K562 (cell line): ENCODE results near the gene GABRB3. TPM values are rescaled to one million over a fixed set of nuclear protein-coding genes. Genes with fewer than 3 reads are reported as not detected.

Source experiments
- ATAC-seq: fragments of 200-7000 bp; cut with Tn5 transposase; 3 replicates; pipeline ENCODE4 v1.9.1; 2020; ENCODE audit warnings: moderate library complexity
- BruUV-seq: library from RNA; stranded (reverse); fragments of 400-500 nt; replicated peaks from 2 replicates; lab custom pipeline; 2021; lab: Mats Ljungman, UMichigan
- CTCF ChIA-PET: fragments of 300-600 bp; formaldehyde crosslinking; extraction: SDS; loops from one replicate; lab custom pipeline; 2021; ENCODE audit warnings: low intra/inter-chr PET ratio; lab: Yijun Ruan, JAX
- POLR2A ChIA-PET: fragments of 300-600, 350-650 bp; sonication (Branson Sonifier 250); formaldehyde crosslinking; extraction: SDS; loops from one replicate; lab custom pipeline; 2021; ENCODE audit warnings: antibody characterized with exemption, inconsistent platforms; lab: Yijun Ruan, JAX
- DNase-seq, 4 experiments: peaks; one replicate each; pipeline versions ENCODE4 v3.0.0 to v3.0.0-alpha.2; 2011 to 2018; ENCODE audit warnings: low spot score in 3 of 4, mixed read lengths in 3 of 4; ENCODE audit errors: extremely low read depth in 1 of 4
- FAIRE-seq: peaks from 2 replicates; lab custom pipeline; 2011; peaks lifted over from hg19 to GRCh38; lab: Jason Lieb, UNC
- H2AFZ ChIP-seq: 2 replicates; pipeline ENCODE4 v1.6.0; 2011; ENCODE audit warnings: low read depth, low read length, control low read depth, inconsistent platforms
- H3K27ac ChIP-seq: fragments of 200-600 bp; 3 replicates; pipeline ENCODE4 v1.8.0; 2011; ENCODE audit warnings: low read depth, mild to moderate bottlenecking, control low read depth, inconsistent platforms, low read length, moderate library complexity, mixed read lengths; ENCODE audit errors: extremely low read depth
- H3K27me3 ChIP-seq, 2 experiments: fragments of 300-600 bp in 1 of 2; 2 replicates in 1 of 2; 3 replicates in 1 of 2; pipeline versions ENCODE4 v1.6.0 to v1.8.0; 2011; ENCODE audit warnings: inconsistent platforms in 2 of 2, low read length in 2 of 2, mild to moderate bottlenecking in 1 of 2, mixed read lengths in 1 of 2, moderate library complexity in 1 of 2; ENCODE audit not compliant: control insufficient read depth in 2 of 2, insufficient read depth in 2 of 2
- H3K36me3 ChIP-seq: fragments of 300-600 bp; 3 replicates; pipeline ENCODE4 v1.8.0; 2011; ENCODE audit warnings: mild to moderate bottlenecking, low read length, inconsistent platforms; ENCODE audit not compliant: control insufficient read depth, insufficient read depth
- H3K4me1 ChIP-seq, 2 experiments: fragments of 200-600 bp in 1 of 2; replicated peaks in 1 of 2; 2 replicates in 1 of 2; 3 replicates in 1 of 2; pipeline versions ENCODE4 v1.5.1 to v1.8.0; 2011; ENCODE audit warnings: inconsistent platforms in 2 of 2, low read length in 2 of 2, mild to moderate bottlenecking in 1 of 2, mixed read lengths in 1 of 2, moderate library complexity in 1 of 2; ENCODE audit not compliant: control insufficient read depth in 2 of 2, insufficient read depth in 2 of 2
- H3K4me2 ChIP-seq: 2 replicates; pipeline ENCODE4 v1.6.1; 2011; ENCODE audit warnings: low read length, control low read depth, inconsistent platforms, mixed read lengths; ENCODE audit not compliant: insufficient read depth
- H3K4me3 ChIP-seq: fragments of 200-600 bp; sonication (generic), shearing (Covaris generic); 2 replicates; pipeline ENCODE4 v1.5.1; 2016; ENCODE audit warnings: control low read depth, inconsistent platforms
- H3K79me2 ChIP-seq: fragments of 200-600 bp; 3 replicates; pipeline ENCODE4 v1.8.0; 2011; ENCODE audit warnings: low read length, inconsistent platforms; ENCODE audit not compliant: control insufficient read depth, insufficient read depth
- H3K9ac ChIP-seq, 2 experiments: 2 replicates each; pipeline versions ENCODE4 v1.6.0 to v1.6.1; 2011; ENCODE audit warnings: low read depth in 2 of 2, low read length in 2 of 2, control low read depth in 1 of 2, inconsistent platforms in 1 of 2, mild to moderate bottlenecking in 1 of 2, mixed read lengths in 1 of 2; ENCODE audit not compliant: insufficient read depth in 1 of 2
- H3K9me1 ChIP-seq: one replicate; pipeline ENCODE4 v1.6.0; 2011; ENCODE audit warnings: inconsistent platforms, mild to moderate bottlenecking, low read length, moderate library complexity; ENCODE audit not compliant: control insufficient read depth, insufficient read depth
- H3K9me3 ChIP-seq: replicated peaks from 2 replicates; pipeline ENCODE4 v1.5.1; 2011; ENCODE audit warnings: low read depth, low read length, inconsistent platforms; ENCODE audit not compliant: control insufficient read depth, insufficient read depth
- H4K20me1 ChIP-seq: replicated peaks from 2 replicates; pipeline ENCODE4 v1.6.1; 2011; ENCODE audit warnings: low read length, inconsistent platforms, mixed read lengths; ENCODE audit not compliant: control insufficient read depth, insufficient read depth
- HMG20A ChIP-seq: fragments of 450-650 bp; formaldehyde crosslinking; conservative IDR thresholded peaks from 2 replicates; pipeline ENCODE4 v1.4.0; 2020; ENCODE audit warnings: mild to moderate bottlenecking, mixed read lengths
- PCBP2 ChIP-seq: fragments of 200-400 bp; formaldehyde crosslinking; IDR thresholded peaks from 2 replicates; pipeline ENCODE4 v1.6.1; 2018; ENCODE audit warnings: low read length, low read depth, mild to moderate bottlenecking, moderate library complexity; ENCODE audit not compliant: poor library complexity, severe bottlenecking
- SIN3A ChIP-seq, 2 experiments: fragments of 150-350 bp in 1 of 2; IDR thresholded peaks; 2 replicates each; pipeline ENCODE4 v1.6.1; 2011 to 2016; ENCODE audit warnings: borderline replicate concordance in 2 of 2, low read depth in 2 of 2, low read length in 2 of 2, mild to moderate bottlenecking in 2 of 2, moderate library complexity in 2 of 2; ENCODE audit not compliant: control insufficient read depth in 1 of 2
- WGBS: fragments of 100-300 bp; shearing (Covaris generic); methylation state at CpG from one replicate; pipeline ENCODE4 v1.1.6; 2016; ENCODE audit warnings: low coverage, mixed read lengths; ENCODE audit not compliant: insufficient coverage; ENCODE audit errors: missing lambda C conversion rate; 5-methylcytosine and 5-hydroxymethylcytosine counted together
- in situ Hi-C: fragments of 300-500 bp; cut with MboI; formaldehyde crosslinking; loops from 4 replicates; pipeline ENCODE4 v1.15.0; 2018; ENCODE audit warnings: inconsistent platforms, mixed read lengths
- intact Hi-C: fragments of 100-400 bp; cut with micrococcal nuclease; formaldehyde crosslinking; loops from 2 replicates; pipeline ENCODE4 v1.14.2; 2022
- polyA plus RNA-seq, 8 experiments: library from polyadenylated mRNA; depleted of rRNA in 4 of 8; stranded (reverse) in 5 of 8; unstranded in 3 of 8; fragments of >200 nt; fragmentation: Nextera tagmentation in 2 of 8; fragmentation: Illumina TruSeq in 1 of 8; extraction: Ambion mirVana in 2 of 8; extraction: Trizol in 1 of 8; gene quantifications; 2 replicates each; pipeline versions ENCODE4 v1.2.1 to v1.2.3, GENCODE V29; 2011 to 2014; ENCODE audit warnings: inconsistent platforms in 1 of 8, missing spikeins in 1 of 8
- total RNA-seq, 7 experiments: library from RNA; depleted of rRNA in 6 of 7; stranded (reverse); fragments of >200 nt in 6 of 7; fragmentation: Illumina TruSeq in 2 of 7; extraction: Trizol in 2 of 7; gene quantifications; 2 replicates each; pipeline versions ENCODE4 v1.2.1 to v1.2.3, GENCODE V29; 2011 to 2021; ENCODE audit warnings: low replicate concordance in 1 of 7
- TF ChIP-seq, protein P1 (sequence below), 2 experiments: fragments of 450-650 bp in 1 of 2; sonication (generic) in 1 of 2; formaldehyde crosslinking in 1 of 2; IDR thresholded peaks in 1 of 2; conservative IDR thresholded peaks in 1 of 2; 2 replicates each; pipeline versions ENCODE4 v1.6.1 to v1.8.1; 2016 to 2023; ENCODE audit warnings: mild to moderate bottlenecking in 2 of 2, moderate library complexity in 2 of 2, inconsistent platforms in 1 of 2, missing genetic modification reagents in 1 of 2
- TF ChIP-seq, protein P2 (sequence below): fragments of 450-650 bp; formaldehyde crosslinking; conservative IDR thresholded peaks from 2 replicates; pipeline ENCODE4 v1.4.0; 2022; ENCODE audit warnings: mild to moderate bottlenecking, missing genetic modification characterization

Gene GABRB3
- total and polyA plus RNA-seq, 9 of the 15 experiments (the other 6 are each of a cell fraction or from before 2014, with no cell fraction given) = 0.09 to 1.4 (median 0.49) TPM

DNA sequence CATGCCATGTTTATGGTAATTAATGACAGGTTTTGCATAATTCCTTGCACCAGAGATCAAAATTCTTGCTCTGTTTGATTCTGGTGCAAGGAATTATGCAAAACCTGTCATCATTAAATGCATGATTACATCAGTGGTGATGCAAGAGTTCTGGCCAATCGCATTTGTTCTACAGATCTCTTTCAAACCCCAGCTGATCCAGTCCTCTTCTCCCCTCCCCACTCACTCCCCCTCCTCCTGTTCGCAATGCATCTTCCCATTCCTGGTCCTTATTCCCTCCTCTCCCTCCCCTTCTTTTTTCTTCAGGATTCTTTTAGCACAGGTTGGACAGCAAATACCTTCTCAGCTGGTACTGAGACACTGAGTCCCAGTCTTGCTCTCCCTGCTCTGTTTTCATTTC is 82.1 kb downstream of the GABRB3 start:
- Histone ChIP-seq H3K4me3 (no peak overlapping the region), H3K27me3 (no peaks in the 10 kb centered on the region), H4K20me1 (no peaks in the 10 kb centered on the region), H3K36me3 (no peaks in the 10 kb centered on the region), H3K9ac (no peak overlapping the region), H3K4me2 (no peak overlapping the region), H3K9me3 (no peaks in the 10 kb centered on the region), H3K9me1 (no peaks in the 10 kb centered on the region), H3K27ac (no peak overlapping the region), H2AFZ (no peak overlapping the region), H3K79me2 (no peaks in the 10 kb centered on the region)
- no TSS peak for BruUV-seq
- ATAC-seq = no peak
- WGBS = 8% methylated on average over 2 of the region's 2 CpGs
- intact Hi-C loops = no loop called here
- CTCF ChIA-PET = no interaction called here
- POLR2A ChIA-PET = no interaction called here
- no peak for FAIRE-seq
- in situ Hi-C loops = no loop called here
- no peak for DNase-seq
- TF ChIP-seq SIN3A (IDR thresholded peaks at IDR 0.05; ENCODE audit: borderline replicate concordance in 2 of 2, control insufficient read depth in 1 of 2, low read depth in 2 of 2, low read length in 2 of 2) (no peak), PCBP2 (no peak), HMG20A (CRISPR knock-in tag) (no peak)
- TF ChIP-seq, protein P1, sequence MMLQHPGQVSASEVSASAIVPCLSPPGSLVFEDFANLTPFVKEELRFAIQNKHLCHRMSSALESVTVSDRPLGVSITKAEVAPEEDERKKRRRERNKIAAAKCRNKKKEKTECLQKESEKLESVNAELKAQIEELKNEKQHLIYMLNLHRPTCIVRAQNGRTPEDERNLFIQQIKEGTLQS (IDR thresholded peaks at IDR 0.05) = peak; percentile 32; the same call in 1 of the 2 replicates
- TF ChIP-seq, protein P1 (CRISPR knock-in tag; conservative IDR thresholded peaks at IDR 0.05) = no peak
- TF ChIP-seq, protein P2, sequence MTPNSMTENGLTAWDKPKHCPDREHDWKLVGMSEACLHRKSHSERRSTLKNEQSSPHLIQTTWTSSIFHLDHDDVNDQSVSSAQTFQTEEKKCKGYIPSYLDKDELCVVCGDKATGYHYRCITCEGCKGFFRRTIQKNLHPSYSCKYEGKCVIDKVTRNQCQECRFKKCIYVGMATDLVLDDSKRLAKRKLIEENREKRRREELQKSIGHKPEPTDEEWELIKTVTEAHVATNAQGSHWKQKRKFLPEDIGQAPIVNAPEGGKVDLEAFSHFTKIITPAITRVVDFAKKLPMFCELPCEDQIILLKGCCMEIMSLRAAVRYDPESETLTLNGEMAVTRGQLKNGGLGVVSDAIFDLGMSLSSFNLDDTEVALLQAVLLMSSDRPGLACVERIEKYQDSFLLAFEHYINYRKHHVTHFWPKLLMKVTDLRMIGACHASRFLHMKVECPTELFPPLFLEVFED = no peak
- TF ChIP-seq, all 486 proteins: peak for 1
- no peaks in the 10 kb centered on the region for H3K4me1 ChIP-seq
